C4-2B (cell line): Measurements from ENCODE around the gene HOXC5.

ENCODE experiments used
- H3K27ac ChIP-seq: fragments of 450-650 bp; 2 replicates; pipeline ENCODE4 v1.5.1; 2017
- ZFX ChIP-seq: fragments of 450-650 bp; IDR thresholded peaks from 2 replicates; pipeline ENCODE4 v1.6.1; 2017
- TF ChIP-seq, protein P1 (sequence below): fragments of 450-650 bp; conservative IDR thresholded peaks from 2 replicates; pipeline ENCODE4 v1.5.1; 2017; ENCODE audit warnings: mild to moderate bottlenecking

The HOXC5 gene

DNA sequence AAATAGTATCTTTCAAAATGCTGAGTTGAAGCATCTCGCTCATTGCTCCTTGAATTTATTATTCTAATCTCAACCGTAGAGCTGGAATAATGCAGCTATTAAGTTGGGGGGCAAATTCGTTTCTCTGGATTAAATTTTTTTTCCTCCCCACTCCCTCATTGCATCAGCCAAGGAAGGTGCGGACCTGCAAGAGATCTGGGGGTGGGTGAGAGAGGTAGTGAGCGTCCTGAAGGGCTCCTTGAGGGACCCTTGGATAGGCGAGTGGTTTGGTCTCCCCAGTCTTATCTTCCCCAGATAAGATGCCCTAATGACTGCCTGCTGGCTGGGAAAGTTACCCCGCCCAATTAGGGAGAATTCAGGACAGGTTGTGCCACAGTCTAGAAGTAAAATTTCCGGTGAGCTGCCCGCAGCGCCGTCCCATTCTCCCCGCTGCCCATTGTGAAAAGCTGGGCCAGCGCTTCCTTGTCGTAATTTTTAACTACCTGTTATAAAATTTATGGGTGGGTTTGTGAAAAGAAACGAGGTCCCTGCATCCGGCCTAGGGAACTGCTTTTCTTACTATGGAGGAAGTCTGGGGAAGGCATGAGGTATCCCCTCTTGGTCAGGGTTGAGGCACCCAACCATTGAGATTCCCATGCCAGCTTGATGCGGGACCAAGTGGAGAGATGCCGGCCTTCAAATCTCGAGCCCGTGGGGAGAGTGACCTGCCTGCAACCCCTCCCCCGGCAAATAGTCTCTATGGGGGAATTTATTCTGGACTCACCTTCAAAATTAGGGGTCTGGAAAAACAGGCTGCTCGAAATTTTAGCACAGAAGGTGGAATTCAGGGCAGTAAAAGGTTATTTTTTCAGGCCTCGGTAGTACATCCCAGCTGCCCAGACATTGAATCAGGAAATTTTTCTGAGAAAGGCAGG, 17.6 kb upstream of the HOXC5 start:
- TF ChIP-seq, protein P1, sequence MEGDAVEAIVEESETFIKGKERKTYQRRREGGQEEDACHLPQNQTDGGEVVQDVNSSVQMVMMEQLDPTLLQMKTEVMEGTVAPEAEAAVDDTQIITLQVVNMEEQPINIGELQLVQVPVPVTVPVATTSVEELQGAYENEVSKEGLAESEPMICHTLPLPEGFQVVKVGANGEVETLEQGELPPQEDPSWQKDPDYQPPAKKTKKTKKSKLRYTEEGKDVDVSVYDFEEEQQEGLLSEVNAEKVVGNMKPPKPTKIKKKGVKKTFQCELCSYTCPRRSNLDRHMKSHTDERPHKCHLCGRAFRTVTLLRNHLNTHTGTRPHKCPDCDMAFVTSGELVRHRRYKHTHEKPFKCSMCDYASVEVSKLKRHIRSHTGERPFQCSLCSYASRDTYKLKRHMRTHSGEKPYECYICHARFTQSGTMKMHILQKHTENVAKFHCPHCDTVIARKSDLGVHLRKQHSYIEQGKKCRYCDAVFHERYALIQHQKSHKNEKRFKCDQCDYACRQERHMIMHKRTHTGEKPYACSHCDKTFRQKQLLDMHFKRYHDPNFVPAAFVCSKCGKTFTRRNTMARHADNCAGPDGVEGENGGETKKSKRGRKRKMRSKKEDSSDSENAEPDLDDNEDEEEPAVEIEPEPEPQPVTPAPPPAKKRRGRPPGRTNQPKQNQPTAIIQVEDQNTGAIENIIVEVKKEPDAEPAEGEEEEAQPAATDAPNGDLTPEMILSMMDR: no peak
- TF ChIP-seq ZFX: no peak
- H3K27ac ChIP-seq: peak overlapping the region; percentile 89

DNA sequence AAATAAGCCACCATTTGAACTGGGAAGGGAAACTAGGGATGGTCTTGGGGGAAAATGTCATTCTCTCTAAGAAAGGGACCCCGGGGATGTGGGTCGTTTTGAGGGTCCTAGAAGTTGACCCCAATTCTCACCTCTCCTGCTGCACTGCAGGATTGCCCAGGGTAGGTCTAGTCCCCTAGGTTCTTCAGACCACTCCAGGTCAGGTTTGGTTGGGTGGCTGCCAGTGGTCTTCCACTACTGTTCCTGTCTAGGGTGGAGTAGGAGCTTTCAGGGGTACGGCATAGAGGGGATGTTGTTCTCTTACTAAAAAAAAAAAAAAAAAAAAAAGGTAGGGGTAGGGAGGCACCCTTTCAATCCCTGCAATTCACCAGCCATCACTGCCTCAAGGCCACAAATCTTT, 16.8 kb upstream of the HOXC5 start:
- TF ChIP-seq ZFX: no peak
- TF ChIP-seq, protein P1: no peak
- H3K27ac ChIP-seq: peak overlapping the region; percentile 89

DNA sequence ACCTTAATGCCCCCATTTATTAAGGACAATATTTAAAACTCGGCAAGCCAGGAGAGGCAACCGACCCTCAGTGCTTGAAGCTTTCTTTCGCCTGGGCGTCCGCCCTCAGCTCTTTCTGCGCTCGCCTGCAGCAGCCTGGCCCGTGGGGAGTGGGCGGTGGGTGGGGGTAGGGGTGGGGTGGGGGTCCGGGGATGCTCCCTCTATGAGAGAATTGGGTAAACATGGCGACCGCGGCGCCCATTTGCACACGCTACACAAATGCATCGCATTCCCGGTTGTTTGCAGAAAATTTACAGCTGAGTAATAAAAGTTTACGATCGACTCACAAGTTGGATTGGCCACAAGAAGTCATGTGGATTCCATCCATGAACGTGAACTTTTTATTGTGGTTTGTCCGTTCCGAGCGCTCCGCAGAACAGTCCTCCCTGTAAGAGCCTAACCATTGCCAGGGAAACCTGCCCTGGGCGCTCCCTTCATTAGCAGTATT, 16.3 kb upstream of the HOXC5 start:
- peak overlapping the region; percentile 89 for H3K27ac ChIP-seq
- TF ChIP-seq, protein P1: no peak
- no peak for TF ChIP-seq ZFX

DNA sequence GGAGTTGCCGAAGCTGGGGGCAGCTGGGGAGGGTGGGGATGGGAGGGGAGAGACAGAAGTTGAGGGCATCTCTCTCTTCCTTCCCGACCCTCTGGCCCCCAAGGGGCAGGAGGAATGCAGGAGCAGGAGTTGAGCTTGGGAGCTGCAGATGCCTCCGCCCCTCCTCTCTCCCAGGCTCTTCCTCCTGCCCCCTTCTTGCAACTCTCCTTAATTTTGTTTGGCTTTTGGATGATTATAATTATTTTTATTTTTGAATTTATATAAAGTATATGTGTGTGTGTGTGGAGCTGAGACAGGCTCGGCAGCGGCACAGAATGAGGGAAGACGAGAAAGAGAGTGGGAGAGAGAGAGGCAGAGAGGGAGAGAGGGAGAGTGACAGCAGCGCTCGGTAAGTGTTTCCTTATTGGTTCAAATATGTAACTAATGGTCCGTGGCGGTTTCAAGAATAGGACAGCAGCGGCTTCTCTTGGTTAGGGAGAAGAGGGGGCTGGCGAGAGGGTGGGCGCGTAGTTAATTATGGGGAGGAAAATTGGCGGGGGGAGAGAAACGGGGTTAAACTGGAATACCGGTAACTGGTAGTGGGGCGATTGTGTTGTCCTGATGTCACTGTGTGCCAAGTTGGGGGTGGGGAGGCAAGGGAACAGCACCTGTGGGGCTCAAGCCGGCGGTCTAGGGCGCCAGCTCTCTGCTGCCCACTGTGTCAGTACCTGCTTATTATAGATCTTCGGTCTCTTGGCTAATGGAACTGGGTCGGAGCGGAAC, 15.6 kb upstream of the HOXC5 start:
- TF ChIP-seq, protein P1: no peak
- TF ChIP-seq ZFX: no peak
- peak overlapping the region; percentile 89 for H3K27ac ChIP-seq

DNA sequence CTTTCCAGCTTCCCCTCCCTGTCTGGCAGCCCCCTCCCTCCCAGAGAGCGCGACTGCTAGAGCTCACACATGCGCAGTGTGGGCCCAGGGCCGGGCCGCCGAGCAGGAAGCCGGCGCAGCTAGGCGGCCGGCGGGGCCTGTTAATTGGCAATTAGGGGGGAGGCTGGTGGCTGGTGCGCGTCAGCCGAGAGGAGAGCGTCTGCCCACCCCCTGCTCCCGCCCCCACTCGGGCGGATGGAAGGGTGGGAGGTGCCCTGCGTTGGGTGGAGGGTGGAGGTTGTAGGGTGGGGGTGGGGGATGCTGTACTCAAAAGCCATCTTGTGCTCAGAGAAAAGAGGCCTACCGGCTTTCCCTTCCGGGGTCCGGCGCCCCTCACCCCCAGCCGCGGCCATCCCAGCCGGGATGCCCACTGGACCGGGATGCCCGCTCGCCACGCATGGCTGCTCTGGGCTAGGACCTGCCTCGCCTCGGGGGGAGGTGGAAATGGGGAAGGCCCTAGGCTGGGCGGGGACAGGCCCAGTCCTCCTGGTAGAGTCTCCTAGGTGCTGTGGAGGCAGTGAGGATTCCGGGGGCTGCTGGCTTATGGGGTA, 14.9 kb upstream of the HOXC5 start:
- TF ChIP-seq ZFX: peak; percentile 93
- TF ChIP-seq, protein P1: no peak
- H3K27ac ChIP-seq: peak overlapping the region; percentile 89

DNA sequence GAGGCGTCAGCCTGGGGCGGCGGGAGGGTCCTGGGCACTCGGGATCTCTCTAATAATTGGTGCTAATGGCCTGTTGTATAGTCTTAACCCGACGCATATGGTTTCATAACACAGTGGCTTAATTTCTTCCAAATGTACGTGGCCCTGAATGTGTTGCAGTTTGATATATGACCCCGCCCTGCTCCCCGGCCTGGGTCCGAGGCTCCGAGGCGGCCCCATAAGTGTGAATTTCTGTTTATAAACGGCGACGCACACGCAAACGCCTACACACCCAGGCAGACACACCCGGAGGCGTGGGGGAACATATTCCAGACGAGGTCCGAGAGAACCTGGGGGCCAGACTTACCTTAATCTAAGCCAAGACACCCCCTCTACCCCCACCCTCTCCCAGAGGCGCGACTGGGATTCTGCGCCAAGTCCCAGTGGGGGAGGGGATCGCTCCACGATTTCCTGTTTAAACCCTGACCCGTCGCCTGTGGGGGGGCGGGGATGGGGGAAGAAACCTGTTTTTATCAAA, 14.3 kb upstream of the HOXC5 start:
- TF ChIP-seq ZFX: peak; percentile 61; the same call in 1 of the 2 replicates
- TF ChIP-seq, protein P1: no peak
- H3K27ac ChIP-seq: peak overlapping the region; percentile 89
